GM13976 (cell line): ENCODE measurements around the gene CTSC.

Experiments used
- DNase-seq: peaks from one replicate; pipeline ENCODE4 v3.0.0; 2012; ENCODE audit warnings: low spot score
- in situ Hi-C: fragments of 300-500 bp; cut with MboI; formaldehyde crosslinking; loops from one replicate; pipeline ENCODE4 v1.12.0; 2022; ENCODE audit warnings: low sequenced_read_pairs, mixed read lengths, inconsistent platforms; ENCODE audit not compliant: unreplicated experiment
- TF ChIP-seq, protein P1 (sequence below): IDR thresholded peaks from 2 replicates; pipeline ENCODE4 v1.5.1; 2012; ENCODE audit warnings: borderline replicate concordance, mild to moderate bottlenecking; ENCODE audit not compliant: insufficient read depth; ENCODE audit errors: extremely low read depth, missing control alignments, control extremely low read depth

CTSC gene

DNA sequence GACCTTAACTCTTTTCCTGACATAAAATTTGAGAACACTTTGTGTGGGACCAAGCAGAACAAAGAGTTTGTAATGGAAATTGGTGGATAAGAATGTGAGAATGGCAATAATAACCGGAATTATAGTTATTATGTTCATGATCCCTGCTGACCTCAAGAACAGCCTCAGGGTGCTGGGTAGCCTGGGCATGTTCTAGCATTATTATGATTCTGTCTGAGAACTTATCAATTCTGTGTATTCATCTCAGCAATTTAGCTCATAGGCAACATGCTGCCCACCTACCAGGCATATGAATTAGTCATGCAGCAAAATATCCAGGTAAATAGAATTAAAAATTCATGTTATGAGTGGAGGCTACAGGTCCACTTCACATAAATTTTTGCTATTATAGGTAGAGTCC, 61.9 kb downstream of the CTSC start:
- TF ChIP-seq, protein P1, sequence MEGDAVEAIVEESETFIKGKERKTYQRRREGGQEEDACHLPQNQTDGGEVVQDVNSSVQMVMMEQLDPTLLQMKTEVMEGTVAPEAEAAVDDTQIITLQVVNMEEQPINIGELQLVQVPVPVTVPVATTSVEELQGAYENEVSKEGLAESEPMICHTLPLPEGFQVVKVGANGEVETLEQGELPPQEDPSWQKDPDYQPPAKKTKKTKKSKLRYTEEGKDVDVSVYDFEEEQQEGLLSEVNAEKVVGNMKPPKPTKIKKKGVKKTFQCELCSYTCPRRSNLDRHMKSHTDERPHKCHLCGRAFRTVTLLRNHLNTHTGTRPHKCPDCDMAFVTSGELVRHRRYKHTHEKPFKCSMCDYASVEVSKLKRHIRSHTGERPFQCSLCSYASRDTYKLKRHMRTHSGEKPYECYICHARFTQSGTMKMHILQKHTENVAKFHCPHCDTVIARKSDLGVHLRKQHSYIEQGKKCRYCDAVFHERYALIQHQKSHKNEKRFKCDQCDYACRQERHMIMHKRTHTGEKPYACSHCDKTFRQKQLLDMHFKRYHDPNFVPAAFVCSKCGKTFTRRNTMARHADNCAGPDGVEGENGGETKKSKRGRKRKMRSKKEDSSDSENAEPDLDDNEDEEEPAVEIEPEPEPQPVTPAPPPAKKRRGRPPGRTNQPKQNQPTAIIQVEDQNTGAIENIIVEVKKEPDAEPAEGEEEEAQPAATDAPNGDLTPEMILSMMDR = no peak
- in situ Hi-C loops = no loop called here

GRCh38 chr11:88266919-88267318, 70.6 kb downstream of the CTSC start:
- no peak for DNase-seq
- in situ Hi-C loops = no loop called here
- TF ChIP-seq, protein P1 = no peak

More for the DNA sequence above, 61.9 kb downstream of the CTSC start:
- no peak for DNase-seq

DNA sequence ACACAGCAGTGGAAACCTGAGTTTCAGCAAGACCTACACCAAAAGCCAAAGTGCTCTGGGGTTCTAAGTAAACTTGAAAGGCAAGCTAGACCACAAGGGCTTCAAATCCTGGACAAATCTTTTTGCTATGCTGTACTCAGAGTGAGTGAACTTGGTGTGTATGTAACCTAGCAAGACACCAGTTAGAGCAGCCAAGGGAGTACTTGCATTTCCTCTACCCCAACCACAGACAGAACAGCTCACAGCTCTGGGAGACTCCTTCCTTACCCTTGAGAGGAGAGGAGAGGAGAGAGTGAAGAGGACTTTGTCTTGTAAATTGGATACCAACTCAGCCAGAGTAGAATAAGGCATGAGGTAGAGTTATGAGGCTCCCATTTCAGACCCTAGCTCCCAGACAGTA, 71.4 kb downstream of the CTSC start:
- TF ChIP-seq, protein P1 = no peak
- in situ Hi-C loops = no loop called here

DNA sequence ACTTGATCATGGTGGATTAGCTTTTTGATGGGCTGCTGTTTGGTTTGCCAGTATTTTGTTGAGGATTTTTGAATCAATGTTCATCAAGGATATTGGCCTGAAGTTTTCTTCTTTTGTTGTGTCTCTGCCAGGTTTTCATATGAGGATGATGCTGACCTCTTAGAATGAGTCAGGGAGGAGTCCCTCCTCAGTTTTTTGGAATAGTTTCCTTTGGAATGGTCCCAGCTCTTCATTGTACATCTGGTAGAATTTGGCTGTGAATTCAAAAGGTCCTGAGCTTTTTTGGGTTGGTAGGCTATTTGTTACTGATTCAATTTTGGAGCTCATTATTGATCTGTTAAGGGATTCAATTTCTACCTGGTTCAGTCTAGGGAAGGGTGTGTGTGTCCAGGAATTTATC, 78.1 kb downstream of the CTSC start:
- TF ChIP-seq, protein P1 = no peak
- in situ Hi-C loops = no loop called here

More for the DNA sequence above, 71.4 kb downstream of the CTSC start:
- no peak for DNase-seq

GRCh38 chr11:88252208-88252607, 85.3 kb downstream of the CTSC start:
- DNase-seq = no peak
- in situ Hi-C loops = no loop called here
- TF ChIP-seq, protein P1 = no peak

More for the DNA sequence above, 78.1 kb downstream of the CTSC start:
- no peak for DNase-seq

DNA sequence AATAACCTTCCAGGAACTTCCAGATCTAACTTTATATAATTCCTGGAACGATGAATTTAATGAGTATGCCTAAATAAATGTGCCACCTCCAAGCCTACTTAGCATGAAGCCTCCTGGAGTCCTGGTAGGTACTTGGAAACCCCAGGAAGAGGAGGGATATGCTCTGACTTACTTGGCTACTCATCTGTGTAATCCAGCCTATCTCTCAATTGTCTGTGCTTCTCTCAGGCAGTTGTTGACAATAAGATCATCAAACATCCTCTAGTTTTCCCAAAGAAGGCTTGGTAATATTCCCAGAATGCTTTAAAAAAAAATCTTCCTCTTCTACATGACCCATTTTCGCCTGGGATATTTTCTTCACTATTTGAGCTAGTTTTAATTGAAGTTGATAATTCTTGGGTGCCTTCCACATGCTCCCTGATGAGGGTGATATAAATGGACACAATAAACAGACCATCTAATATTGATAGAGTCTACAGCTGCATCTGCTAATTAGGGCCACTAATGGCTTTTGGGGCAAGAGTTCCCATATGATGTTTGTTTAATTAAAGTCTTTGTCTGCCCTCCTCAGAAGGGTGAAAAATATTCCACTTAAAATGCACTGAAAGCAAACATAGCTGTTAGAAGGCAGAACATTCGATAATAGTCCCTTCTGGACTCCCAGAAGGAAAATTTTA, 86.8 kb downstream of the CTSC start:
- TF ChIP-seq, protein P1 = no peak
- no peak for DNase-seq
- in situ Hi-C loops = no loop called here
